Upper lobe of right lung (tissue), 1 donor: Measurements from ENCODE around the gene AGAP4. TPM values are rescaled to one million over a fixed set of nuclear protein-coding genes. Genes with fewer than 3 reads are reported as not detected.
"Not testable (repeated sequence)": the region's sequence is repeated elsewhere in the genome, so short reads cannot be mapped to it uniquely, and the experiment has no call there.

ENCODE experiments used
- ATAC-seq: fragments of 200-7000 bp; cut with Tn5 transposase; one replicate; pipeline ENCODE4 v1.9.1; 2020; ENCODE audit warnings: mild to moderate bottlenecking, moderate library complexity
- DNase-seq: peaks from one replicate; pipeline ENCODE4 v3.0.0-alpha.2; 2020
- H3K27ac ChIP-seq: fragments of 200-600 bp; one replicate; pipeline ENCODE4 v1.8.0; 2022
- H3K27me3 ChIP-seq: fragments of 200-600 bp; one replicate; pipeline ENCODE4 v1.8.0; 2022; ENCODE audit warnings: mild to moderate bottlenecking
- H3K36me3 ChIP-seq: fragments of 200-600 bp; one replicate; pipeline ENCODE4 v1.8.0; 2022
- H3K4me1 ChIP-seq: fragments of 200-600 bp; one replicate; pipeline ENCODE4 v1.8.0; 2022
- H3K4me3 ChIP-seq: fragments of 200-600 bp; one replicate; pipeline ENCODE4 v1.8.0; 2022; ENCODE audit warnings: mild to moderate bottlenecking
- H3K9me3 ChIP-seq: fragments of 200-600 bp; one replicate; pipeline ENCODE4 v1.8.0; 2022
- intact Hi-C: fragments of 100-400 bp; cut with DNase I; formaldehyde crosslinking; loops from one replicate; pipeline ENCODE4 v1.11.0; 2022
- long read RNA-seq: library from polyadenylated mRNA; unstranded; transcript quantifications from one replicate; pipeline ENCODE4 v2.0.0, GENCODE V29; 2021
- total RNA-seq: library from RNA; stranded (reverse); fragmentation: NEBNext Ultra II Directional; extraction: Animal tissue kit (Norgen Biotek cat#: 25700); gene quantifications from one replicate; pipeline ENCODE4 v1.2.1, GENCODE V29; 2021
- donor health status: DM: no; HTN: yes; CAD: no; lungs with severe emphysema.

Gene AGAP4
- total RNA-seq: 22.1 TPM
- long read RNA-seq, partial matches to known transcripts: 1 of 6 reads
- long read RNA-seq, other reads (novel, unspliced or antisense): 5 of 6 reads

DNA sequence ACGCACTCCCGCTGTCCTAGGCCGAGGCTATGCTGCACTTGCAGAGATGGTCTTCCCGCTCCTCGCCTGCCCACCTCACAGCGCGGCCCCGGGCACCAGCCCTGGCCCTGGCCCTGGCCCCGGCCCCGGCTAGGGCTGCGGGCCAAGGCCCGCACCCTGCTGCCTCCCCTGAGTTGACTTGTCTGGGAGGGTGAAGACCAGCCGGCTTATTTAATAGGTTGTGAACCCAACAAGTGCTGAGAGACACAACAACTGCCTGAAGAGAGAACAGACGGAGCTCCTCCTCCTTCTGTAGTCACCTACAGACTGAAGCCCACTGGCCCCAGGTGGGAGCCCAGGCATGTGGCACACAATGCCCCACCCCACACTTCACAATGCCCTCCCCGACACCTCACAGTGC, at the start of gene AGAP4:
AGAP4 (minus strand) TSS at position 101 of the 400 bp plus-strand sequence. CDS start 153 bp downstream, outside the sequence.
- H3K36me3 ChIP-seq, DNase-seq, H3K4me1 ChIP-seq, H3K27ac ChIP-seq, H3K9me3 ChIP-seq, H3K27me3 ChIP-seq, ATAC-seq, H3K4me3 ChIP-seq, intact Hi-C loops: not testable (repeated sequence)

DNA sequence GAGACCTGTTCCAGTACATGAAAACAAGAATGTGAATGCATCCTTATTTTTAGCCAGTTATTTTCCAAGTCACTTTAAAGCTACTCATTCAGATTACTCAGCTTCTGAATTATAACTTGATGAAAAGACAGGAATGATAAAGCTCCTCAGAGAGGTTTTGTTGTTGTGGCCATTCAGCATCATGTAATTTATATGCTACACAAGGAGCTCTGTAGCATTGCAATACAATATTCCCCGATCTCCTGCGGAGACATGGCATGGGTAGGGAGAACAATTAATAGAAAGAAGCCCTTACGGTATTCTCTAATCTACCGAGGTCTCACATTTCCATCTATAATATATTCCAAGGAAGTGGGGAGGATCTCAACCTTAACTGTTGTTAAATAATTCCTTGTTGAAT, 43.4 kb upstream of the AGAP4 start:
- H3K27ac ChIP-seq, H3K27me3 ChIP-seq, H3K4me3 ChIP-seq, intact Hi-C loops, H3K9me3 ChIP-seq, ATAC-seq, DNase-seq, H3K4me1 ChIP-seq, H3K36me3 ChIP-seq: not testable (repeated sequence)

DNA sequence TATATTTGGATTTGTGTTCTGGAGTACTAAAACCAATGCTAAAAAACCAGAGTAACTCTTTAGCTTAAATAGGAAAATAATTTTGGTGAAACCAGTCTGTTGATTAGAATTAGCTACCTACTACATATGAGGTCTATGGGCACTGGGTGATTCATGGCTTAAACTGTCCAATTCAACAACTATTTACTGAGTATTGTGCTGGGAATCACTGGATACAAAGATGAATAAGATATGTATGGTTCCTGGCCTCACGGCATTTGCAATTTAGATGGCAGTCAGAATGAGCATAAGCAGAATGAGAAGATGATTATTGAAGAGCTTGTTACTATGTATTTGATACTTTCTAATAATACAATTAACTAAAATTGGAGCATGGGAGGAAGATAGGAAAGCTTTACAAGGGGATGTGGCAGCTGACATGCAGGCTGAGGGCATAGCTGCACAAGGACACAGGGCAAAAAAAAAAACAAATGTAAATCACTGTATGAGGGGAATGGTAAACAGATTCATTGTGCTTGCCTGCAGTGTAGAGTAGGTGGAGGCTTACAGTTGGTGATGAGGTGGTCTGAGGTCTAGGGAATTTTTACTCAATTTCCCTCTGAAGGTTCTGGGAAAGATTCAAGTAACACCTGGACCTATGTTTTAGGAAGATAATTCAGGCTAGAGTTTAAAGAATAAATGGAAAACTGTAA, 42.4 kb upstream of the AGAP4 start:
- H3K4me3 ChIP-seq, H3K27me3 ChIP-seq, intact Hi-C loops, DNase-seq, H3K4me1 ChIP-seq, H3K36me3 ChIP-seq, H3K9me3 ChIP-seq, H3K27ac ChIP-seq, ATAC-seq: not testable (repeated sequence)

DNA sequence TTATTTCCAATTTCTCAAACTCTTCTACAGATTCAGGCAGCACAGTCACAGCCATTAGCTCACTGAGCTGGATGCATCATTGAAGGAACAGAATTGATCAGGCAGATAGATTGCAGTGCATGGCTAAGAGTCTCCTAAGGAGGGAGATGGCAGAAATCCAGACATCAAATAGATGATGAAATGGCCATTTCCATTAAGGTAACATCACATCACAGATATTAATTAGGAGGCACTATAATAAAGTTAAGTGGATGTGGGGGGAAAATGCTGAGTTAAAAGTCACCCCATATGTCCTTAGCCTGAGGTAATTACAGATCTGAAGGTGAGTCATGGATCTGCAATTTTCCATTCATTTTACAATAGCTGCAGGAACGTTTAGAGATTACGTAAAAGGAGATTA, 35.6 kb upstream of the AGAP4 start:
- intact Hi-C loops: not testable (repeated sequence)

DNA sequence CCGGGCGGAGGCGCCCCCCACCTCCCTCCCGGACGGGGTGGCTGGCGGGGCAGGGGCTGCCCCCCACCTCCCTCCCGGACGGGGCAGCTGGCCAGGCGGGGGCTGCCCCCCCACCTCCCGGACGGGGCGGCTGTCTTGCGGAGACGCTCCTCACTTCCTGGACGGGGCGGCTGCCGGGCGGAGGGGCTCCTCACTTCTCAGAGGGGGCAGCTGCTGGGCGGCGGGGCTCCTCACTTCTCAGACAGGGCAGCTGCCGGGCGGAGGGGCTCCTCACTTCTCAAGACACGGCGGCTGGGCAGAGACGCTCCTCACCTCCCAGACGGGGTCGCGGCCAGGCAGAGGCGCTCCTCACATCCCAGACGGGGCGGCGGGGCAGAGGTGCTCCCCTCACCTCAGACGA, 18.1 kb upstream of the AGAP4 start:
- intact Hi-C loops, H3K9me3 ChIP-seq, H3K4me1 ChIP-seq, H3K27ac ChIP-seq, ATAC-seq, H3K27me3 ChIP-seq, H3K4me3 ChIP-seq, DNase-seq, H3K36me3 ChIP-seq: not testable (repeated sequence)

More for the DNA sequence above, 35.6 kb upstream of the AGAP4 start:
- not testable (repeated sequence) for H3K27me3 ChIP-seq, H3K36me3 ChIP-seq, ATAC-seq, H3K4me1 ChIP-seq, H3K4me3 ChIP-seq, H3K27ac ChIP-seq, H3K9me3 ChIP-seq, DNase-seq

DNA sequence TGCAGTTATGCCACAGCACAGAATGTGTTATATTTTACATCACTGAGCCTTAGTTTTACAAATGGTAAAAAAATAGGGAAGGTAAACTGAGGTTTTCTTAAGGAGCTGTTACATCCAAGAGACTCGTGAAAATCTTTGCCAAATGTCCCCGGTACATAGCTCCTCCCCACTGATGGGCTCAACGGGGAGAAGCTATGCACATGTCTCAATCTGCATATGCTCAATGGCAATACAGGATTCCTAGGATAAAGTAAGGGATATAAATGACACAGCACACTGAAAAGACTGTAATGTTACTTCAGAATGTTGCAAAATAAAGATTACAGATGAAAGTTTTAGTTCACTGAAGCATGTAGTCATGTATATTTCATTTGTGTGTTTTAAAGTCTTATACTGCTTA, 17.0 kb upstream of the AGAP4 start:
- H3K9me3 ChIP-seq, intact Hi-C loops, H3K4me1 ChIP-seq, H3K27me3 ChIP-seq, H3K4me3 ChIP-seq, DNase-seq, H3K27ac ChIP-seq, ATAC-seq, H3K36me3 ChIP-seq: not testable (repeated sequence)

DNA sequence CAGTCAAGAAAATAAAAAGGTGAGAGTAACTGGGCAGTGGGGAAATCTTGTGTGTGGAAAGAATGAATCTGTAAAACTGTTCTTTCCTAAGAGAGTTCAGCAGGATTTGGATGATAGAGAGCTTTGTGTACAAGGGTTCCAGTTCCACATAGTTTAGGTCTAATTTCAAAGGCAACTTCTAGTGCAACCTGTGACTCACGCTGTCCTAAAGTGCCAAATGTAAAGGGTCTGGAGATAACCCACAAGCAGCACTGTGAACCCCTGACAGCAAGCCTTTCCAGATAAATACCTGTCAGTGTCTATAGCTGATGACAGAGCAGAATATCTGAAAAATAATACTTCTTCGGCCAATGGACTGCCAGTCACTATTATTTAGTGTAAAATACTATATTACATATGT, 16.3 kb upstream of the AGAP4 start:
- H3K9me3 ChIP-seq, H3K36me3 ChIP-seq, H3K4me3 ChIP-seq, ATAC-seq, H3K27ac ChIP-seq, intact Hi-C loops, H3K27me3 ChIP-seq, DNase-seq, H3K4me1 ChIP-seq: not testable (repeated sequence)

DNA sequence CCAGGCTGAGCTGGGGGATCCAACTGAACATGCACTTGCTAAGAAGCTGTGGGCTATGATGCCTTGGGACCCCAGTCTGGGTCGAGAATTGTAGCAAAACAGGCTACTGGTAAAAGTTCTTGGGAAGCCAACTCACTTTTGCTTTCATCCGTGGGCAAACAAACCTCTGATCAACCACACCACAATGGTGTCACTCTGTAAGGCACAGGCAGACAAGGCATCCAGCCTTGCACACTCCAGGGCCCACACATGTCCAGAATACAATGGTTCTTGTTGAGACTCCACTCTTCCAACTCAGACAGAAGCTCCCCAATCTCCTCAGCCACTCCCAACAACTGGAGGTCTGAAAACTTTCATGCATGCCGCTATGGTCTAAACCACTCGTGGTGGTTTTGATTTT, 10.6 kb upstream of the AGAP4 start:
- H3K4me3 ChIP-seq, intact Hi-C loops, H3K27me3 ChIP-seq, H3K9me3 ChIP-seq, H3K4me1 ChIP-seq, ATAC-seq, H3K36me3 ChIP-seq, H3K27ac ChIP-seq, DNase-seq: not testable (repeated sequence)

DNA sequence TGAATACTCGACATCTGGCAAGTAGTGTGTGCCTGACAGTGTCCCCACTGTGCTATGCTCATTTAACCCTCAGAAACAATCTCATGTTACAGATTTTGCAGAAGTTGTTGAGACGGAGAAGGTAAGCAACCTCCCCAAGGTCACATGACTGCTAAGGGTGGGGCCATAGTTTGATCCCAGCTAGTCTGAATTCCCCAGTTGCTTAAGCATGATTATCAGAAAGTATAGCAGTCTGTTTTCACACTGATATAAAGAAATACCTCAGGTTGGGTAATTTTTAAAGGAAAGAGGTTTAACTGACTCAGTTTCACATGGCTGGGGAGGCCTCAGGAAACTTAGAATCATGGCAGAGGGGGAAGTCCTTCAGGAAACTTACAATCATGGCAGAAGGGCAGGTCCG, 1.2 kb upstream of the AGAP4 start:
- H3K36me3 ChIP-seq, H3K4me1 ChIP-seq, H3K27ac ChIP-seq, ATAC-seq, H3K9me3 ChIP-seq, DNase-seq, H3K4me3 ChIP-seq, H3K27me3 ChIP-seq, intact Hi-C loops: not testable (repeated sequence)

DNA sequence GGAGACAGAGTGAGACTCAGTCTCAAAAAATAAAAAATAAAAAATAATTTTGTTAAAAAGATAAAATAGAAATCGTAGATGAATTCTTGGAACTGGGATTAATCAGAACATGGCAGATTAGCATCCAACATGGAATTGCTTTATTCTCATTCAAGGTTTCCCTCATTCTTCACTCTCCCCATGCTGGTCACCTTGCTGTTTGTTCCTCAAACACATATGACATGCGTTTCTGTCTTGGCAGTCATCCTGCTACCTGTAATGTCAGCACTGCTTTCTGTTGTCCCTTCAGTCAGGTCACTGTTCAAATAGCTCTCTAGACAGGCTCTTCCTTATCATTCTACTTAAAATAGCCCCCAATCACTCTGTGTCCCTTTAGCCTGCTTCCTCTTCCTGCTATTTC, 24.4 kb downstream of the AGAP4 start:
- ATAC-seq, H3K27ac ChIP-seq, DNase-seq, H3K27me3 ChIP-seq, H3K9me3 ChIP-seq, H3K36me3 ChIP-seq, H3K4me3 ChIP-seq, H3K4me1 ChIP-seq, intact Hi-C loops: not testable (repeated sequence)

DNA sequence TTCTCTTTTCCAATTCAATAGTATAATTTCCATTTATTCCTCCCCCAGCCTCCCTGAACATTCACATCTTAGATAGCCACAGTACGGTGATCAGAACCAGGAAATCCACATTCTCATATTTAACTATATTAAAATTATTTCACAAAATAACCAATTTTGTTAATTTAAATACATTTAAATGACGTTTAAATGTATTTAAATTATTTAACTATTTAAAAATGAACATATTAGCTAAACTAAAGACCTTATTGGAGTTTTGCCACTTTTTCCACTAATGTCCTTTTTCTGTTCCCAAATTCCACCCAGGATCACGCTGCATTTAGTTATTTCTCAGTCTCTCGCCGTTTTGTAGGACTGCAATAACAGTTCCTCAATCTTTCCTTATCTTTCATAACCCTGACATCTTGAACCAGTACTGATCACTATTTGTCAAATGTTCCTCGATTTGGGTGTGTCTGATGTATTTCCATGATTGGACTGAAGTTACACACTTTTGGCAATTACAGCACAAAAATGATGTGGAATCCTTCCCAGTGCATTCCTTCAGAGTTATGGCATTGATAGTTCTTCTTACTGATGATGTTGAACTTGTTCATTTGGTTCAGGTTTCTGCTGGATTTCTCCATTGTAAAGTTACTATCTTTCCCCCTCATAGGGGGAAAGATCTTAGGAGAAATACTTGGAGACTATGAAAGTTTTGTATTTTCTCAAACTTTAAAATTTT, 27.0 kb downstream of the AGAP4 start:
- H3K27ac ChIP-seq, H3K27me3 ChIP-seq, H3K36me3 ChIP-seq, ATAC-seq, DNase-seq, H3K9me3 ChIP-seq, H3K4me3 ChIP-seq, intact Hi-C loops, H3K4me1 ChIP-seq: not testable (repeated sequence)
